Measurements from ENCODE around the gene TLR8.

TLR8 gene

GRCh38 chrX:12906046-12906761 is at the start of gene TLR8:
TLR8 (plus strand) TSS chrX:12906620; CDS start chrX:12906707, 87 bp downstream.
- DNase-seq (ENCODE audit: low read depth in 2 of 2): no peak

- DNase-seq (ENCODE audit: low read depth in 2 of 2): no peak
Measured at GRCh38 chrX:12865359-12865758, 41.1 kb upstream of the TLR8 start.

- no peak for DNase-seq (ENCODE audit: low read depth in 2 of 2)
Measured at GRCh38 chrX:12866451-12867377, 39.7 kb upstream of the TLR8 start, which contains the start of gene TLR7. TLR7 (plus strand) TSS chrX:12867072; CDS start chrX:12867579, 507 bp downstream.

GRCh38 chrX:12867685-12868084 is 38.7 kb upstream of the TLR8 start:
- no peak for DNase-seq (ENCODE audit: low read depth in 2 of 2)

- DNase-seq (ENCODE audit: low read depth in 2 of 2): no peak
Measured at GRCh38 chrX:12868747-12869146, 37.7 kb upstream of the TLR8 start.

GRCh38 chrX:12871257-12871656 is 35.2 kb upstream of the TLR8 start:
- no peak for DNase-seq (ENCODE audit: low read depth in 2 of 2)

- DNase-seq (ENCODE audit: low read depth in 2 of 2): no peak
Measured at GRCh38 chrX:12872741-12873140, 33.7 kb upstream of the TLR8 start.

GRCh38 chrX:12874581-12874980 is 31.8 kb upstream of the TLR8 start:
- no peak for DNase-seq (ENCODE audit: low read depth in 2 of 2)

GRCh38 chrX:12877386-12877785 is 29.0 kb upstream of the TLR8 start:
- DNase-seq (ENCODE audit: low read depth in 2 of 2): no peak

GRCh38 chrX:12878536-12878935 is 27.9 kb upstream of the TLR8 start:
- DNase-seq (ENCODE audit: low read depth in 2 of 2): no peak

- no peak for DNase-seq (ENCODE audit: low read depth in 2 of 2)
Measured at GRCh38 chrX:12881914-12882313, 24.5 kb upstream of the TLR8 start.

- no peak for DNase-seq (ENCODE audit: low read depth in 2 of 2)
Measured at GRCh38 chrX:12885508-12885907, 20.9 kb upstream of the TLR8 start.

GRCh38 chrX:12886545-12886944 is 19.9 kb upstream of the TLR8 start:
- DNase-seq (ENCODE audit: low read depth in 2 of 2): no peak

- DNase-seq (ENCODE audit: low read depth in 2 of 2): no peak
Measured at GRCh38 chrX:12887141-12887540, 19.3 kb upstream of the TLR8 start.

- no peak for DNase-seq (ENCODE audit: low read depth in 2 of 2)
Measured at GRCh38 chrX:12887767-12888166, 18.7 kb upstream of the TLR8 start.

GRCh38 chrX:12890467-12890866 is 16.0 kb upstream of the TLR8 start:
- DNase-seq (ENCODE audit: low read depth in 2 of 2): no peak

- DNase-seq (ENCODE audit: low read depth in 2 of 2): no peak
Measured at GRCh38 chrX:12891171-12891570, 15.2 kb upstream of the TLR8 start.

- DNase-seq (ENCODE audit: low read depth in 2 of 2): no peak
Measured at GRCh38 chrX:12891915-12892506, 14.4 kb upstream of the TLR8 start.

- no peak for DNase-seq (ENCODE audit: low read depth in 2 of 2)
Measured at GRCh38 chrX:12892716-12893115, 13.7 kb upstream of the TLR8 start.

- peak in 1 of 2 donors; percentile 19 for DNase-seq (ENCODE audit: low read depth in 2 of 2)
Measured at GRCh38 chrX:12894074-12895030, 12.1 kb upstream of the TLR8 start.

GRCh38 chrX:12895866-12896265 is 10.6 kb upstream of the TLR8 start:
- DNase-seq (ENCODE audit: low read depth in 2 of 2): no peak

All from stimulated activated CD4-positive, alpha-beta T cell treated with anti-CD3 and anti-CD28 coated beads, Interleukin-15, amount 100 ng/mL, for 48 hours (primary cell).